SK-N-SH treated with all-trans-retinoic acid at 6 μM for 48 hours (cell line): ENCODE data around the gene CFAP97D1.

Experiments
- ATAC-seq: fragments of 200-7000 bp; cut with Tn5 transposase; 3 replicates; pipeline ENCODE4 v1.9.1; 2020; ENCODE audit warnings: mild to moderate bottlenecking, moderate library complexity
- ARNTL ChIP-seq: fragments of 450-650 bp; formaldehyde crosslinking; IDR thresholded peaks from 2 replicates; pipeline ENCODE4 v1.5.0; 2020; ENCODE audit warnings: low read depth, mild to moderate bottlenecking, moderate library complexity, borderline replicate concordance
- BACH2 ChIP-seq: fragments of 250-450 bp; sonication (Bioruptor Pico); IDR thresholded peaks from 2 replicates; pipeline ENCODE4 v1.9.0; 2021; ENCODE audit warnings: mild to moderate bottlenecking, borderline replicate concordance
- CREB5 ChIP-seq: fragments of 250-450 bp; sonication (Bioruptor Pico); IDR thresholded peaks from 2 replicates; pipeline ENCODE4 v1.5.1; 2020; ENCODE audit warnings: low read depth, mild to moderate bottlenecking, moderate library complexity
- CSDC2 ChIP-seq: fragments of 250-450 bp; sonication (Bioruptor Pico); IDR thresholded peaks from 2 replicates; pipeline ENCODE4 v1.5.0; 2020; ENCODE audit warnings: mild to moderate bottlenecking, moderate library complexity
- CSRNP3 ChIP-seq: fragments of 250-450 bp; sonication (Bioruptor Pico); IDR thresholded peaks from 2 replicates; pipeline ENCODE4 v1.5.1; 2021; ENCODE audit warnings: mild to moderate bottlenecking, moderate library complexity
- ESRRG ChIP-seq: fragments of 250-450 bp; sonication (Bioruptor Pico); IDR thresholded peaks from 2 replicates; pipeline ENCODE4 v1.6.1; 2021; ENCODE audit warnings: mild to moderate bottlenecking
- GLIS3 ChIP-seq: fragments of 250-450 bp; sonication (Bioruptor Pico); IDR thresholded peaks from 2 replicates; pipeline ENCODE4 v1.5.0; 2020; ENCODE audit warnings: mild to moderate bottlenecking, moderate library complexity
- ISL1 ChIP-seq: fragments of 250-450 bp; sonication (Bioruptor Pico); IDR thresholded peaks from 2 replicates; pipeline ENCODE4 v2.1.2; 2022; ENCODE audit warnings: mild to moderate bottlenecking, moderate library complexity
- OSR1 ChIP-seq: fragments of 250-450 bp; sonication (Bioruptor Pico); IDR thresholded peaks from 2 replicates; pipeline ENCODE4 v1.8.0; 2022; ENCODE audit warnings: moderate library complexity, mild to moderate bottlenecking, inconsistent platforms
- PATZ1 ChIP-seq: fragments of 250-450 bp; sonication (Bioruptor Pico); IDR thresholded peaks from 2 replicates; pipeline ENCODE4 v1.8.0; 2020; ENCODE audit warnings: mild to moderate bottlenecking, moderate library complexity, borderline replicate concordance
- POU6F1 ChIP-seq: fragments of 250-450 bp; sonication (Bioruptor Pico); IDR thresholded peaks from 2 replicates; pipeline ENCODE4 v1.8.0; 2021; ENCODE audit warnings: low read depth, mild to moderate bottlenecking, moderate library complexity, borderline replicate concordance
- PPARA ChIP-seq: fragments of 250-450 bp; sonication (Bioruptor Pico); IDR thresholded peaks from 2 replicates; pipeline ENCODE4 v1.5.0; 2020; ENCODE audit warnings: mild to moderate bottlenecking, borderline replicate concordance
- RARB ChIP-seq: fragments of 250-450 bp; sonication (Bioruptor Pico); IDR thresholded peaks from 2 replicates; pipeline ENCODE4 v1.8.0; 2021; ENCODE audit warnings: mild to moderate bottlenecking, moderate library complexity
- SNAI2 ChIP-seq: fragments of 250-450 bp; sonication (Bioruptor Pico); IDR thresholded peaks from 2 replicates; pipeline ENCODE4 v1.5.0; 2020; ENCODE audit warnings: mild to moderate bottlenecking, moderate library complexity
- TCF4 ChIP-seq: fragments of 250-450 bp; sonication (Bioruptor Pico); IDR thresholded peaks from 2 replicates; pipeline ENCODE4 v1.8.0; 2021; ENCODE audit warnings: mild to moderate bottlenecking, moderate library complexity, borderline replicate concordance
- TOX ChIP-seq: fragments of 250-450 bp; sonication (Bioruptor Pico); IDR thresholded peaks from 2 replicates; pipeline ENCODE4 v1.8.0; 2021; ENCODE audit warnings: mild to moderate bottlenecking, moderate library complexity, borderline replicate concordance
- TSHZ2 ChIP-seq: fragments of 250-450 bp; sonication (Bioruptor Pico); IDR thresholded peaks from 2 replicates; pipeline ENCODE4 v1.5.0; 2020; ENCODE audit warnings: mild to moderate bottlenecking, moderate library complexity
- ZC3H10 ChIP-seq: fragments of 250-450 bp; sonication (Bioruptor Pico); IDR thresholded peaks from 2 replicates; pipeline ENCODE4 v1.5.1; 2021; ENCODE audit warnings: mild to moderate bottlenecking, moderate library complexity
- ZFP3 ChIP-seq: fragments of 250-450 bp; sonication (Bioruptor Pico); IDR thresholded peaks from 2 replicates; pipeline ENCODE4 v1.5.0; 2020; ENCODE audit warnings: mild to moderate bottlenecking, moderate library complexity
- ZFP30 ChIP-seq: fragments of 450-650 bp; formaldehyde crosslinking; IDR thresholded peaks from 2 replicates; pipeline ENCODE4 v1.5.0; 2022; ENCODE audit warnings: mild to moderate bottlenecking, moderate library complexity
- ZNF565 ChIP-seq: fragments of 450-650 bp; formaldehyde crosslinking; conservative IDR thresholded peaks from 2 replicates; pipeline ENCODE4 v1.5.0; 2020; ENCODE audit warnings: low read depth, mild to moderate bottlenecking, moderate library complexity
- ZNF70 ChIP-seq: fragments of 450-650 bp; formaldehyde crosslinking; IDR thresholded peaks from 2 replicates; pipeline ENCODE4 v1.5.0; 2020; ENCODE audit warnings: mild to moderate bottlenecking, moderate library complexity
- ZNF8 ChIP-seq: fragments of 450-650 bp; formaldehyde crosslinking; IDR thresholded peaks from 2 replicates; pipeline ENCODE4 v1.5.0; 2020; ENCODE audit warnings: mild to moderate bottlenecking, moderate library complexity

The CFAP97D1 gene

GRCh38 chr17:43769426-43769825, 10.8 kb upstream of the CFAP97D1 start:
- ATAC-seq = no peak
- no peak for TF ChIP-seq PATZ1
- TF ChIP-seq ZFP30 = no peak
- TF ChIP-seq TSHZ2 = no peak
- no peak for TF ChIP-seq ZC3H10
- no peak for TF ChIP-seq CREB5 (CRISPR knock-in tag)
- TF ChIP-seq ZNF565 = no peak
- no peak for TF ChIP-seq GLIS3 (CRISPR knock-in tag)
- no peak for TF ChIP-seq CSDC2
- no peak for TF ChIP-seq ZNF70
- TF ChIP-seq PPARA (CRISPR knock-in tag) = no peak
- no peak for TF ChIP-seq ZNF8 (CRISPR knock-in tag)
- no peak for TF ChIP-seq ESRRG
- no peak for TF ChIP-seq BACH2 (CRISPR knock-in tag)
- no peak for TF ChIP-seq ARNTL (CRISPR knock-in tag)
- TF ChIP-seq TOX (CRISPR knock-in tag) = no peak
- no peak for TF ChIP-seq TCF4 (CRISPR knock-in tag)
- no peak for TF ChIP-seq OSR1 (CRISPR knock-in tag)
- no peak for TF ChIP-seq ZFP3 (CRISPR knock-in tag)

- no peak for ATAC-seq
Observed at GRCh38 chr17:43769859-43770258, 10.4 kb upstream of the CFAP97D1 start.

More at GRCh38 chr17:43769859-43770258, 10.4 kb upstream of the CFAP97D1 start:
- TF ChIP-seq OSR1 (CRISPR knock-in tag) (no peak), SNAI2 (CRISPR knock-in tag) (no peak), ZNF565 (no peak), ESRRG (no peak), PPARA (CRISPR knock-in tag) (no peak), ZFP3 (CRISPR knock-in tag) (no peak), CSRNP3 (no peak), BACH2 (CRISPR knock-in tag) (no peak), GLIS3 (CRISPR knock-in tag) (no peak), ISL1 (CRISPR knock-in tag) (no peak), ZC3H10 (no peak), POU6F1 (CRISPR knock-in tag) (no peak), ZFP30 (no peak), ARNTL (CRISPR knock-in tag) (no peak), PATZ1 (no peak), ZNF8 (CRISPR knock-in tag) (no peak), RARB (CRISPR knock-in tag) (no peak), TCF4 (CRISPR knock-in tag) (no peak)
